ENCODE results near the gene RPS6KA3. TPM values are rescaled to one million over a fixed set of nuclear protein-coding genes. Genes with fewer than 3 reads are reported as not detected.

RPS6KA3 gene
- total RNA-seq, 1 donor from 2014 or later: 40.5 TPM

DNA sequence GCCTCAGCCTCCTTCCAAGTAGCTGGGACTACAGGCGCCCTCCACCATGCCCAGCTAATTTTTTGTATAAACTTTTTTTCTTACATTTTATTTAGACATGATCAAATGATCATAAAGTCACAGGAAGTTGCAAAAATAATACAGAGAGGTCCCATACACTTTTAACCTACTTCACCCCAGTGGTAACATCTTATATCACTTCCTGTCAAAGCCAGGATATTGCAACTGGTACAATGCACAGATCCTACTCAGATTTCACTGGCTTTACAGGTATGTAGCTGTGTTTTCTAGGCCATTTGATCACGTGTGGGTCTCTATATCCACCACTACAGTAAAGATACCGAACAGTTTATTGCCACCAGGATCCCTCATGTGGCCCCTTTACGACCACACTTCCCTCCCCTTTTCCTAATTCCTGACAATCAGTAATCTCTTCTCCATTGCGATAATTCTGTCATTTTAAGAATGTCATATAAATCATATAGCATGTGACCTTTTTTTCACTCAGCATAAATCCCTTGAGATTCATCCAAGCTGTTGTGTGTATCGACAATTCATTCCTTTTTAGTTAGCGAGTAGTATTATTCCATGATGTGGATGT, 18.0 kb downstream of the RPS6KA3 start:
- intact Hi-C loops (cut with micrococcal nuclease): no loop called here
- H3K27ac Mint-ChIP-seq: no peak overlapping the region
- CTCF ChIA-PET: interaction anchor here (0.6 kb wide), 1 partner anchor 196 kb away, joined by 3 read pairs; no protein-coding TSS in a partner anchor
- TF ChIP-seq, protein P1, sequence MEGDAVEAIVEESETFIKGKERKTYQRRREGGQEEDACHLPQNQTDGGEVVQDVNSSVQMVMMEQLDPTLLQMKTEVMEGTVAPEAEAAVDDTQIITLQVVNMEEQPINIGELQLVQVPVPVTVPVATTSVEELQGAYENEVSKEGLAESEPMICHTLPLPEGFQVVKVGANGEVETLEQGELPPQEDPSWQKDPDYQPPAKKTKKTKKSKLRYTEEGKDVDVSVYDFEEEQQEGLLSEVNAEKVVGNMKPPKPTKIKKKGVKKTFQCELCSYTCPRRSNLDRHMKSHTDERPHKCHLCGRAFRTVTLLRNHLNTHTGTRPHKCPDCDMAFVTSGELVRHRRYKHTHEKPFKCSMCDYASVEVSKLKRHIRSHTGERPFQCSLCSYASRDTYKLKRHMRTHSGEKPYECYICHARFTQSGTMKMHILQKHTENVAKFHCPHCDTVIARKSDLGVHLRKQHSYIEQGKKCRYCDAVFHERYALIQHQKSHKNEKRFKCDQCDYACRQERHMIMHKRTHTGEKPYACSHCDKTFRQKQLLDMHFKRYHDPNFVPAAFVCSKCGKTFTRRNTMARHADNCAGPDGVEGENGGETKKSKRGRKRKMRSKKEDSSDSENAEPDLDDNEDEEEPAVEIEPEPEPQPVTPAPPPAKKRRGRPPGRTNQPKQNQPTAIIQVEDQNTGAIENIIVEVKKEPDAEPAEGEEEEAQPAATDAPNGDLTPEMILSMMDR (IDR thresholded peaks at IDR 0.05): no peak
- H3K27me3 Mint-ChIP-seq: no peaks in the 10 kb centered on the region
- POLR2A ChIA-PET: no interaction called here
- no peak overlapping the region for H3K4me3 Mint-ChIP-seq
- DNase-seq (no peak), ATAC-seq (ENCODE audit: low read depth) (no peak)
- H3K36me3 Mint-ChIP-seq (ENCODE audit: low read depth): peaks cover 11% of the 10 kb centered on the region
- H3K9me3 Mint-ChIP-seq: no peaks in the 10 kb centered on the region
- peaks cover 31% of the 10 kb centered on the region for H3K4me1 Mint-ChIP-seq

DNA sequence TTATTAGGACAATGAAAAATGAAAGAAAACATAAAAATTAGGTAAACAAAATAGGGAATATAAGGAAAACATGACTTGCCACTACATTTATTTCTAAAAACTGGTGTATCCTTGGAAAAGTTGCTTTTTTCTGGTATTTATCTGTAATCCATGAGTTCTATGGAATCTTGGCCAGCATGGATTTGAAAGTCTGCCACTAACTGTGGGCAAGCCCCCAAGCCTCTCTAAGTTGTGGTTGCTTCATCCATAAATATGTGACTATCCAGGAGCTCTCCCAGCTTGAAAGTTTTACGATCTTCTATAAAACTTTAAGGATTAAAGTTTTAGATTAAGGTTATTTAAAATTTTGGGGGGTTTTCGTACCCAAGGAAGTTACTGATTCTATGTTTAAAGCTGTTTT, 21.8 kb downstream of the RPS6KA3 start:
- H3K27me3 Mint-ChIP-seq: no peaks in the 10 kb centered on the region
- peaks cover 10% of the 10 kb centered on the region for H3K36me3 Mint-ChIP-seq (ENCODE audit: low read depth)
- DNase-seq (no peak), ATAC-seq (ENCODE audit: low read depth) (no peak)
- no peak overlapping the region for H3K4me3 Mint-ChIP-seq
- POLR2A ChIA-PET: no interaction called here
- intact Hi-C loops (cut with micrococcal nuclease): loop anchor here (5.0 kb wide), 1 partner anchor 38 kb away; no protein-coding TSS in a partner anchor
- CTCF ChIA-PET: interaction anchor here (1.0 kb wide), 1 partner anchor 8 kb away, joined by 3 read pairs; no protein-coding TSS in a partner anchor
- TF ChIP-seq, protein P1 (IDR thresholded peaks at IDR 0.05): no peak
- H3K9me3 Mint-ChIP-seq: no peaks in the 10 kb centered on the region
- H3K27ac Mint-ChIP-seq: no peak overlapping the region
- H3K4me1 Mint-ChIP-seq: peaks cover 21% of the 10 kb centered on the region

DNA sequence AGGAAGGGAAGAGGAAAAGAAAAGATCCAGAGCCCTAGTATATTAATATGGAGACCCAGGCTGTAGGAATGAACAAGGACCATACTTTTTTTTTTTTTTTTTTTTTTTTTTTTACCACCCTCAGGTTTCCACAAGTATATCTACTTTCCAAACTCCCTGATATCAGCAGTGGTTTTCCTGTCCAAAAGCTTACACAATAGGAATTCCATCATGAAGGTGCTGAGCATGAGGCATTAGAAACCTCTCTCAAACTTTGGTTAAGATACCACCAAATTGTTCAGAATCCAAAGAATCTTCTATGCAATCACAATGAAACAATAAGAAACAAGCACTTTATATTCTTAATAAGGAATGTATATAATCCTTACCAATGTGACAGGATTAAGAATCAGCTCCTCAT, 26.5 kb downstream of the RPS6KA3 start:
- Mint-ChIP-seq H3K27ac (no peak overlapping the region), H3K9me3 (no peaks in the 10 kb centered on the region), H3K4me1 (peaks cover 9% of the 10 kb centered on the region), H3K4me3 (no peak overlapping the region), H3K27me3 (no peaks in the 10 kb centered on the region), H3K36me3 (ENCODE audit: low read depth) (peaks cover 27% of the 10 kb centered on the region)
- no peak for DNase-seq
- TF ChIP-seq, protein P1 (IDR thresholded peaks at IDR 0.05): no peak
- ChIA-PET CTCF (no interaction called here), POLR2A (no interaction called here)
- intact Hi-C loops (cut with micrococcal nuclease): loop anchor here (5.0 kb wide), 1 partner anchor 33 kb away; no protein-coding TSS in a partner anchor
- ATAC-seq (ENCODE audit: low read depth): no peak

DNA sequence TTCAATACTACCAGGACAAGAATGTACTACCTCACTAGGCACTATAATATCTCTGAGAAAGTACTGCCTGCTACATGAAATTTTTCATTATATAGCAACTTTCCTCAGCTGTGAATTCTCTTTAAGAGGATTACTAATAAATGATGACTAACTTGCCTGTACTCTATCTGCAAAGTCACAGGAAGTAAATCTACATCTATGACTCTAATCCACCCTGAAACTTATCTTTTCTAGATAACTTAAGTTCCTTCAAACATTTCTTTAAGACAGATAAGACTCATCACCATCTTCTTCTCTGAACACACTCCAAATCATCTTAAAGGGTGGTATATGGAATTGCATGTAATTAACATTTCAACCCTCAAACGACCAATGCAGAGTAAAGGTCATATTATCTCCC, 28.8 kb downstream of the RPS6KA3 start:
- H3K27ac Mint-ChIP-seq: no peak overlapping the region
- no peak overlapping the region for H3K4me3 Mint-ChIP-seq
- CTCF ChIA-PET: no interaction called here
- TF ChIP-seq, protein P1 (IDR thresholded peaks at IDR 0.05): no peak
- POLR2A ChIA-PET: no interaction called here
- peaks cover 40% of the 10 kb centered on the region for H3K36me3 Mint-ChIP-seq (ENCODE audit: low read depth)
- no peaks in the 10 kb centered on the region for H3K27me3 Mint-ChIP-seq
- peaks cover 10% of the 10 kb centered on the region for H3K4me1 Mint-ChIP-seq
- DNase-seq (no peak), ATAC-seq (ENCODE audit: low read depth) (no peak)
- intact Hi-C loops (cut with micrococcal nuclease): no loop called here
- H3K9me3 Mint-ChIP-seq: no peaks in the 10 kb centered on the region

DNA sequence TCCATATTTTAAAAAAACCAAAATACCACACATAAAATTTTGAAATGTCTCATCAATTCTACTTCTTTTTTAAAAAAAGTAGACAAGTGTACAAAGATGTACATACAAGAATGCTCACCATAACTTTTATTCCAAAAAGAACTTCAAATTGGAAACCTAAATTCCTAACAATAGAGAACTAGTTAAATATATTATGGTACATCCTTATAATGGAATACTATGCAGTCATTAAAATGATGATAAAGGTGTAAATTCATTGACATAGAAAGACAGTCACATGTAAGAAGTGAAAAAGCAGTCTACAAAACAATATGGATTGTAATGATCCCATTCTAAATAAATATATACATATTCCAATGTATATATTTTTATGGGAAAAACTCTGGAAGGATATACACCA, 31.0 kb downstream of the RPS6KA3 start:
- CTCF ChIA-PET: no interaction called here
- peaks cover 43% of the 10 kb centered on the region for H3K36me3 Mint-ChIP-seq (ENCODE audit: low read depth)
- TF ChIP-seq, protein P1 (IDR thresholded peaks at IDR 0.05): no peak
- no peak overlapping the region for H3K27ac Mint-ChIP-seq
- ATAC-seq (ENCODE audit: low read depth) (no peak), DNase-seq (no peak)
- no peaks in the 10 kb centered on the region for H3K9me3 Mint-ChIP-seq
- POLR2A ChIA-PET: no interaction called here
- H3K4me1 Mint-ChIP-seq: peaks cover 12% of the 10 kb centered on the region
- no peaks in the 10 kb centered on the region for H3K27me3 Mint-ChIP-seq
- intact Hi-C loops (cut with micrococcal nuclease): no loop called here
- H3K4me3 Mint-ChIP-seq: no peak overlapping the region

Data from activated B cell treated with CpG ODN at 0.5 μM for 24 hours (primary cell).